ENCODE measurements around the gene MYPOP. TPM values are rescaled to one million over a fixed set of nuclear protein-coding genes. Genes with fewer than 3 reads are reported as not detected.

MYPOP gene
- total RNA-seq, 1 experiment from 2014 or later: 10.8 TPM

- ChIA-PET CTCF (no interaction called here), RAD21 (ENCODE audit: low non-redundant PET in 1 of 2, low total read pairs in 2 of 2, uncharacterized antibody in 2 of 2, unreplicated experiment in 2 of 2) (no interaction called here), POLR2A (no interaction called here)
- no peaks in the 10 kb centered on the region for H3K9me2 ChIP-seq (ENCODE audit: insufficient read depth)
- ATAC-seq: no peak
- no peak overlapping the region for H3K4me2 ChIP-seq (ENCODE audit: low read length)
- no peaks in the 10 kb centered on the region for H3K36me3 ChIP-seq (ENCODE audit: control insufficient read depth in 1 of 2, insufficient read depth in 2 of 2, low read length in 2 of 2)
- H3K27me3 ChIP-seq (ENCODE audit: insufficient read depth, low read length): peaks cover 5% of the 10 kb centered on the region; the same call in 1 of the 2 replicates
- H3K4me1 ChIP-seq (ENCODE audit: control insufficient read depth in 1 of 2, insufficient read depth in 2 of 2, low read length in 2 of 2): peaks cover 0 to 2% of the 10 kb centered on the region in 2 experiments; a peak in 1 of 4 replicates
- no peak overlapping the region for H3K9ac ChIP-seq (ENCODE audit: low read length)
- no peaks in the 10 kb centered on the region for H4K20me1 ChIP-seq (ENCODE audit: insufficient read depth)
- no peaks in the 10 kb centered on the region for H3K79me2 ChIP-seq (ENCODE audit: insufficient read depth, low read length)
- H2AFZ ChIP-seq (ENCODE audit: low read depth, low read length, poor library complexity, severe bottlenecking): no peak overlapping the region
- H3K27ac ChIP-seq (ENCODE audit: low read depth, low read length): no peak overlapping the region
- TF ChIP-seq ATF3 (IDR thresholded peaks at IDR 0.05) (no peak), RAD21 (IDR thresholded peaks at IDR 0.05; ENCODE audit: low read depth) (no peak), SRF (IDR thresholded peaks at IDR 0.05; ENCODE audit: low read depth) (no peak), CBX3 (IDR thresholded peaks at IDR 0.05; ENCODE audit: low read depth) (no peak), POLR2A (IDR thresholded peaks at IDR 0.05; ENCODE audit: borderline replicate concordance, extremely low read depth, insufficient read depth, insufficient read length) (no peak)
- no peak for DNase-seq (ENCODE audit: low read depth, low spot score)
- no TSS peak for BruUV-seq (replicated peaks)
- intact Hi-C loops (cut with micrococcal nuclease): no loop called here
- no peak overlapping the region for H3K4me3 ChIP-seq (replicated peaks in 1 of 2; ENCODE audit: low read depth in 1 of 2, low read length in 2 of 2)
- no peaks in the 10 kb centered on the region for H3K9me3 ChIP-seq (ENCODE audit: control insufficient read depth in 1 of 2, insufficient read depth in 1 of 2, low read depth in 1 of 2, low read length in 2 of 2)
These were observed 36.4 kb upstream of the MYPOP start for GRCh38 chr19:45938733-45939319.

DNA sequence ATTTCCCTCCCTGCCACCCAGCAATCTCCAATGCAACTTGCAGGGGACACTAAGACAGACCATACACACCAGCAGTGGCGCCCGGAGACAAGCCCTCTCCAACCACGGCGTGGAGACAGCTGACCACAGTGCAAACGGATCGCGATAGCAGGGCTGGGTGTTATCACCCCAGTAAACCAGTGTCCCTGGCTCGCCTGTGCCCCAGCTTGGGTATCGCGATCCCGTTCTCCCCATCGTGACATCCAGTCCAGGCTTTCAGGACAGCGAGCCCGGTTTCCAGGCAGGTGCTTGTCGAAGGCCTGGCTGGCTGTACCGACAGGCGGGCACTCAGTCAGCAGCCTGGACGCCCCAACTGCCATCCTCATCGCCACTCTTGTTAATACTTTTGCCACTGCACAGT is 32.9 kb upstream of the MYPOP start:
- ATAC-seq: no peak
- peaks cover 0 to 2% of the 10 kb centered on the region in 2 experiments; a peak in 1 of 4 replicates for H3K4me1 ChIP-seq (ENCODE audit: control insufficient read depth in 1 of 2, insufficient read depth in 2 of 2, low read length in 2 of 2)
- H3K4me2 ChIP-seq (ENCODE audit: low read length): 0 out of 2 replicates have a peak overlapping the region, but pooled peaks have one; percentile 14
- TF ChIP-seq ZNF274 (IDR thresholded peaks at IDR 0.05; ENCODE audit: low read depth, low read length) (no peak), POLR2A (IDR thresholded peaks at IDR 0.05; ENCODE audit: borderline replicate concordance, extremely low read depth, insufficient read depth, insufficient read length) (no peak), ELF1 (IDR thresholded peaks at IDR 0.05; ENCODE audit: borderline replicate concordance, low read depth) (no peak), SP1 (IDR thresholded peaks at IDR 0.05; ENCODE audit: low read depth) (no peak), RAD21 (IDR thresholded peaks at IDR 0.05; ENCODE audit: low read depth) (no peak), CTCF (IDR thresholded peaks at IDR 0.05 in 2 of 3, conservative IDR thresholded peaks at IDR 0.05 in 1 of 3; ENCODE audit: borderline replicate concordance in 1 of 3, insufficient read depth in 1 of 3, low read depth in 2 of 3, low read length in 2 of 3) (no peak), ZFX (IDR thresholded peaks at IDR 0.05) (no peak), FOSL1 (IDR thresholded peaks at IDR 0.05; ENCODE audit: low read depth) (no peak)
- BruUV-seq (replicated peaks): no TSS peak
- no peaks in the 10 kb centered on the region for H4K20me1 ChIP-seq (ENCODE audit: insufficient read depth)
- no peak overlapping the region for H3K4me3 ChIP-seq (replicated peaks in 1 of 2; ENCODE audit: low read depth in 1 of 2, low read length in 2 of 2)
- no peaks in the 10 kb centered on the region for H3K36me3 ChIP-seq (ENCODE audit: control insufficient read depth in 1 of 2, insufficient read depth in 2 of 2, low read length in 2 of 2)
- H3K27ac ChIP-seq (ENCODE audit: low read depth, low read length): no peak overlapping the region
- no peak overlapping the region for H3K9ac ChIP-seq (ENCODE audit: low read length)
- H2AFZ ChIP-seq (ENCODE audit: low read depth, low read length, poor library complexity, severe bottlenecking): no peak overlapping the region
- no peaks in the 10 kb centered on the region for H3K9me3 ChIP-seq (ENCODE audit: control insufficient read depth in 1 of 2, insufficient read depth in 1 of 2, low read depth in 1 of 2, low read length in 2 of 2)
- H3K27me3 ChIP-seq (ENCODE audit: insufficient read depth, low read length): peaks cover 5% of the 10 kb centered on the region; the same call in 1 of the 2 replicates
- intact Hi-C loops (cut with micrococcal nuclease): no loop called here
- no peaks in the 10 kb centered on the region for H3K9me2 ChIP-seq (ENCODE audit: insufficient read depth)
- POLR2A ChIA-PET: interaction anchor here (0.5 kb wide), 1 partner anchor 49 kb away, joined by 3 read pairs; the partner anchor contains the start of gene IRF2BP1
- RAD21 ChIA-PET (ENCODE audit: low non-redundant PET in 1 of 2, low total read pairs in 2 of 2, uncharacterized antibody in 2 of 2, unreplicated experiment in 2 of 2): no interaction called here
- DNase-seq (ENCODE audit: low read depth, low spot score): no peak
- H3K79me2 ChIP-seq (ENCODE audit: insufficient read depth, low read length): no peaks in the 10 kb centered on the region
- CTCF ChIA-PET: no interaction called here
